CD14-positive monocyte (primary cell): ENCODE results near the gene ADAMTS7. TPM values are rescaled to one million over a fixed set of nuclear protein-coding genes. Genes with fewer than 3 reads are reported as not detected.
"Not testable (repeated sequence)": the region's sequence is repeated elsewhere in the genome, so short reads cannot be mapped to it uniquely, and the experiment has no call there.

Source experiments
- DNase-seq, 3 donors: peaks; one replicate each; pipeline ENCODE4 v3.0.0-alpha.2; 2011 to 2022
- H2AFZ ChIP-seq: 2 replicates; pipeline ENCODE4 v1.6.0; 2012; ENCODE audit warnings: mild to moderate bottlenecking, low read depth, low read length, inconsistent platforms; ENCODE audit not compliant: insufficient read depth, poor library complexity, severe bottlenecking
- H3K27ac ChIP-seq, 2 donors: 1 replicate in 1 of 2; 2 replicates in 1 of 2; pipeline ENCODE4 v1.5.1; 2012 to 2013; ENCODE audit warnings: low read length in 2 of 2, control low read depth in 1 of 2, inconsistent platforms in 1 of 2, low read depth in 1 of 2, mild to moderate bottlenecking in 1 of 2
- H3K27me3 ChIP-seq, 2 donors: one replicate each; pipeline versions ENCODE4 v1.6.0 to v1.6.1; 2011 to 2013; ENCODE audit warnings: low read length in 2 of 2; ENCODE audit not compliant: control insufficient read depth in 2 of 2, insufficient read depth in 2 of 2
- H3K36me3 ChIP-seq, 2 donors: replicated peaks in 1 of 2; 1 replicate in 1 of 2; 2 replicates in 1 of 2; pipeline versions ENCODE4 v1.5.1 to v1.6.1; 2012 to 2013; ENCODE audit warnings: low read length in 2 of 2, control low read depth in 1 of 2, inconsistent platforms in 1 of 2, mild to moderate bottlenecking in 1 of 2; ENCODE audit not compliant: insufficient read depth in 2 of 2, control insufficient read depth in 1 of 2
- H3K4me1 ChIP-seq, 2 donors: 1 replicate in 1 of 2; 2 replicates in 1 of 2; pipeline versions ENCODE4 v1.5.1 to v1.6.1; 2012 to 2013; ENCODE audit warnings: low read length in 2 of 2, control low read depth in 1 of 2, inconsistent platforms in 1 of 2, mild to moderate bottlenecking in 1 of 2, moderate library complexity in 1 of 2; ENCODE audit not compliant: insufficient read depth in 2 of 2, control insufficient read depth in 1 of 2
- H3K4me2 ChIP-seq: replicated peaks from 2 replicates; pipeline ENCODE3; 2012; ENCODE audit warnings: low read length, moderate library complexity, mild to moderate bottlenecking; ENCODE audit not compliant: poor library complexity, severe bottlenecking; ENCODE audit errors: extremely low read depth
- H3K4me3 ChIP-seq, 3 experiments: fragments of 200-600 bp in 1 of 3; sonication (generic) in 1 of 3; replicated peaks in 1 of 3; 1 replicate in 2 of 3; 2 replicates in 1 of 3; pipeline ENCODE4 v1.5.1; 2011 to 2013; ENCODE audit warnings: low read length in 3 of 3, mild to moderate bottlenecking in 3 of 3, control low read depth in 2 of 3, low read depth in 2 of 3, inconsistent platforms in 1 of 3, moderate library complexity in 1 of 3
- H3K79me2 ChIP-seq: 2 replicates; pipeline ENCODE4 v1.6.0; 2012; ENCODE audit warnings: mild to moderate bottlenecking, control low read depth, inconsistent platforms, low read length, moderate library complexity; ENCODE audit not compliant: insufficient read depth
- H3K9ac ChIP-seq: 2 replicates; pipeline ENCODE4 v1.6.0; 2017; ENCODE audit warnings: low read length, mild to moderate bottlenecking; ENCODE audit not compliant: insufficient read depth, poor library complexity, severe bottlenecking
- H3K9me3 ChIP-seq, 2 donors: replicated peaks in 1 of 2; 1 replicate in 1 of 2; 2 replicates in 1 of 2; pipeline versions ENCODE4 v1.5.1 to v1.6.1; 2012 to 2013; ENCODE audit warnings: low read length in 2 of 2, control low read depth in 1 of 2; ENCODE audit not compliant: control insufficient read depth in 1 of 2, insufficient read depth in 1 of 2
- H4K20me1 ChIP-seq: 2 replicates; pipeline ENCODE4 v1.6.0; 2012; ENCODE audit warnings: mild to moderate bottlenecking, low read length, control low read depth, moderate library complexity; ENCODE audit not compliant: insufficient read depth
- H3K27ac Mint-ChIP-seq, 7 donors: one replicate each; pipeline ENCODE4 v1.8.0; 2020; ENCODE audit warnings: mild to moderate bottlenecking in 7 of 7, mixed read lengths in 7 of 7, moderate library complexity in 6 of 7, inconsistent platforms in 2 of 7
- H3K27me3 Mint-ChIP-seq, 3 donors: one replicate each; pipeline ENCODE4 v1.8.0; 2021 to 2022; ENCODE audit warnings: low read depth in 3 of 3, mild to moderate bottlenecking in 3 of 3, mixed read lengths in 3 of 3, moderate library complexity in 3 of 3, inconsistent platforms in 1 of 3
- H3K36me3 Mint-ChIP-seq, 2 donors: one replicate each; pipeline ENCODE4 v1.8.0; 2020; ENCODE audit warnings: mixed read lengths in 2 of 2, inconsistent platforms in 1 of 2, mild to moderate bottlenecking in 1 of 2
- H3K4me1 Mint-ChIP-seq: one replicate; pipeline ENCODE4 v1.8.0; 2020; ENCODE audit warnings: mild to moderate bottlenecking, mixed read lengths
- H3K4me3 Mint-ChIP-seq, 2 donors: one replicate each; pipeline ENCODE4 v1.8.0; 2020; ENCODE audit warnings: mild to moderate bottlenecking in 2 of 2, mixed read lengths in 2 of 2, moderate library complexity in 1 of 2
- H3K9me3 Mint-ChIP-seq, 7 donors: one replicate each; pipeline ENCODE4 v1.8.0; 2020 to 2022; ENCODE audit warnings: mixed read lengths in 7 of 7, mild to moderate bottlenecking in 6 of 7, moderate library complexity in 6 of 7, inconsistent platforms in 2 of 7
- WGBS: methylation state at CpG from one replicate; pipeline ENCODE4 v1.1.5; 2013; ENCODE audit warnings: missing lambda C conversion rate; ENCODE audit not compliant: insufficient coverage; 5-methylcytosine and 5-hydroxymethylcytosine counted together
- intact Hi-C, 2 donors: fragments of 100-400 bp; cut with micrococcal nuclease; formaldehyde crosslinking; loops; one replicate each; pipeline versions ENCODE4 v1.15.0 to v1.15.1; 2023
- polyA plus RNA-seq, 3 donors: library from polyadenylated mRNA; depleted of rRNA in 1 of 3; unstranded in 2 of 3; stranded (reverse) in 1 of 3; fragments of 300-500 nt in 2 of 3; fragments of >200 nt in 1 of 3; fragmentation: Illumina TruSeq in 2 of 3; gene quantifications; 1 replicate in 2 of 3; 2 replicates in 1 of 3; pipeline ENCODE4 v1.2.3, GENCODE V29; 2012 to 2021
- TF ChIP-seq, protein P1 (sequence below): fragments of 200-600 bp; IDR thresholded peaks from one replicate; pipeline ENCODE4 v1.8.0; 2022; ENCODE audit warnings: antibody characterized with exemption, mild to moderate bottlenecking

Gene ADAMTS7
- polyA plus RNA-seq, 3 donors: not detected

DNA sequence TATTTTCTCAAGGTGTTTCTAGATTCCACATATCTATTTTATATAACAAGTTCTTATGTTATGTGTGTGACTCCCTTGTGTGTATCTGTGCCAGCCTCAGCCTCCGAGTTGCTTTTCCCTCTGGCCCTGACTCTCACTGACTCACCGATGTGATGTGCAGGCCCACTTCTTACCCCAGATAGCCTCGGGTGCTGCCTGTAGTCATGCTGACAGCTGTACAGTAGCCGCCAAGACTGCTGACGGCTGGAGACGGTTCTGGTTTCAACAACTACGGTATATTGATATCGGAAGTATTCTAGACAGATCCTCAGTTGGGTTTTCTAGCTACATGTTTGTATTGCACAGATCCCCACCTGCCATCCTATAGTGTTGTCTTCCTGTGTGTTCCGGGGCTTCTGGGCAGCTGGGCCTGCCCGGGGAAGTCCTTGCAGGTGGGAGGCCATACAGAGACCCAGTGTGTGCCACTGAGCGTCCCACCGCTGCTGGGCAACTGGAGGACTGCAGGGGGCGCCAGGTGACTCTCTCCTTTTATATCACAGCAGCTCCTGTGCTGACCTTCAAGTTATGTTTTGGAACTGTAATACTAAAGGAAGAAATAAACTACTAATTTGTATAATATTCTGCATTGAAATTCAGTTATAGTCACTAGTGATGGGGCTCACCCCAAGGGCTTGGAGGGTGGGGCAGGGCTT, 55.2 kb downstream of the ADAMTS7 start:
- H3K36me3 ChIP-seq, H3K27me3 Mint-ChIP-seq, H3K4me3 ChIP-seq, H3K9ac ChIP-seq, H3K4me2 ChIP-seq, H3K79me2 ChIP-seq, H3K27me3 ChIP-seq, H3K4me1 Mint-ChIP-seq, H3K9me3 ChIP-seq, H3K9me3 Mint-ChIP-seq, H3K4me1 ChIP-seq, H3K27ac Mint-ChIP-seq, H4K20me1 ChIP-seq, H3K4me3 Mint-ChIP-seq, H3K36me3 Mint-ChIP-seq, H2AFZ ChIP-seq, intact Hi-C loops, DNase-seq, H3K27ac ChIP-seq: not testable (repeated sequence)
- TF ChIP-seq, protein P1, sequence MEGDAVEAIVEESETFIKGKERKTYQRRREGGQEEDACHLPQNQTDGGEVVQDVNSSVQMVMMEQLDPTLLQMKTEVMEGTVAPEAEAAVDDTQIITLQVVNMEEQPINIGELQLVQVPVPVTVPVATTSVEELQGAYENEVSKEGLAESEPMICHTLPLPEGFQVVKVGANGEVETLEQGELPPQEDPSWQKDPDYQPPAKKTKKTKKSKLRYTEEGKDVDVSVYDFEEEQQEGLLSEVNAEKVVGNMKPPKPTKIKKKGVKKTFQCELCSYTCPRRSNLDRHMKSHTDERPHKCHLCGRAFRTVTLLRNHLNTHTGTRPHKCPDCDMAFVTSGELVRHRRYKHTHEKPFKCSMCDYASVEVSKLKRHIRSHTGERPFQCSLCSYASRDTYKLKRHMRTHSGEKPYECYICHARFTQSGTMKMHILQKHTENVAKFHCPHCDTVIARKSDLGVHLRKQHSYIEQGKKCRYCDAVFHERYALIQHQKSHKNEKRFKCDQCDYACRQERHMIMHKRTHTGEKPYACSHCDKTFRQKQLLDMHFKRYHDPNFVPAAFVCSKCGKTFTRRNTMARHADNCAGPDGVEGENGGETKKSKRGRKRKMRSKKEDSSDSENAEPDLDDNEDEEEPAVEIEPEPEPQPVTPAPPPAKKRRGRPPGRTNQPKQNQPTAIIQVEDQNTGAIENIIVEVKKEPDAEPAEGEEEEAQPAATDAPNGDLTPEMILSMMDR: peak; percentile 34
- WGBS: 80% methylated on average over 3 of the region's 13 CpGs

DNA sequence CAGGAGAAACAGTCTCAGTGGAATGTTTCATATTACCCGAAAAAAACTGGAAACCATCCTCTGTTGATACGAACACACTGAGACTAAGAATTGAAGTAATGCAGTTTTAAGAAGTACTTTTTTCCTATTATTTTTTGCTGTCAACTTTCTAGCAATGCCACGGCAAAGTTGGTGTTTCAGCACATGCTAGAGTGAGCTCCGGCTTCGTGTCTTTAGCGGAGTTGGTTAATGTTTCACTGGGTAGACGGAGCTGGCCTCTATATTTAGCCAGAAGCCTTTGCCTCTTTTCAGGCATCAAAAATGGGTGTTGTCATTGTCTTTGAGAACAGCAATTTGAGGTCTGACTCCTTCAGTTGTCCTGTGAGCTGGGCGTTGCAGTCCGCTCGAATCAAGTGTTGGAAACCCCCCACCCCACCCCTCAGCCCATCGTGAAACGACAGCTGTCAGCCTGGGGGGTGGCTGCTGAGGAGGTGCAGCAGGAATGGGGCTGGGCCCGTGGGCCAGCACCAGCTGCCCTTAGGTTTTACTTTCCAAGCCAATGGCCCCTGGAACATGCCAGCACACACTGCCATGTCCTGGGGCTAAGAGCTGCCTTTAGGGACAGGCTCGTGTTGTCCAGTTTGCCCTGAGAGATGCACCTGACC, 56.5 kb downstream of the ADAMTS7 start:
- not testable (repeated sequence) for H3K4me1 ChIP-seq

DNA sequence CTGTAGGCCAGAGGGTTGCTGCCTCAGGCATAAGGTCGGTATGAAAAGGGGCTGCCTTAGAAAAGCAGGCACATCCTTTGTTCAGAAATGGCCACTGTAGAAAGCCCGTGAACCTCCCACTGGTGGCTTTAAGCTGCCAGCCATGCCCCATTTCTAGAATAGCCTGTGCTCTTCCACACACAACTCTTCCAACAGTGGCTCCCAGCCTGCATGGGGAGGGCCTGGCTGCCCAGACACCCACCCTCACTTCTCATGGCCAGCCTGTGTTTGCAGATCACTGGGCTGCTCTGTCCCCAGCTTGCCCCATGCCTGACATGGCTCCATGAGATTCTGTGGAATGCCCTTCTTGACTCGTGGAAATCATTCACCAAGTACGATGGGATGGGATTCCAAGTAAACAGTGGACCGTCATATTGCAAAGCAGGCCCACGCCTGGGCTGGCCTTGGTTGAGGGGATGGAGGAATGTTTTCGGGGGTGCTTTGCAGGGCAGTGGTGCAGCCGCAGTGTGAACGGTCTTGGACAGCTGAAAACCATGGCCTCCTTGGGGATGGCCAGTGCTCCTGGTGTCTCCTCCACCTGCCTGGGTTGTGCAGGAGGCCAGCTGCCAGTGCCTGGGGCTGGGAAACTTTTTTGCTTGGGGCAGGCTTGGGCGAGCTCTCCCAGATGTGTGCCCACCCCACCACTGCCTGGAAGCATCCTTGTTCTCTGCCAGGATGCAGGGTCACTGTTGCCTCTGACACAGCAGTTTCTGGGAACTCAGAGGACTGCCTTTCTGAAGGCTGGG, 57.3 kb downstream of the ADAMTS7 start:
- H4K20me1 ChIP-seq, H3K4me2 ChIP-seq, H3K27ac ChIP-seq, H3K4me1 Mint-ChIP-seq, H2AFZ ChIP-seq, intact Hi-C loops, H3K36me3 Mint-ChIP-seq, H3K4me3 Mint-ChIP-seq, H3K27me3 Mint-ChIP-seq, H3K36me3 ChIP-seq, H3K9me3 Mint-ChIP-seq, H3K4me3 ChIP-seq, DNase-seq, H3K79me2 ChIP-seq, H3K9me3 ChIP-seq, H3K4me1 ChIP-seq, H3K9ac ChIP-seq, H3K27me3 ChIP-seq: not testable (repeated sequence)
- H3K27ac Mint-ChIP-seq: peak overlapping the region in 1 of 7 donors; percentile 18
- 96% methylated on average over 5 of the region's 10 CpGs for WGBS

More for the DNA sequence above, 56.5 kb downstream of the ADAMTS7 start:
- H3K4me3 ChIP-seq, H3K27ac ChIP-seq, H3K9me3 ChIP-seq, H3K4me2 ChIP-seq, H3K4me1 Mint-ChIP-seq, H3K36me3 ChIP-seq, H2AFZ ChIP-seq, H3K4me3 Mint-ChIP-seq, H3K27ac Mint-ChIP-seq, H3K27me3 ChIP-seq, intact Hi-C loops, H3K9ac ChIP-seq, H3K9me3 Mint-ChIP-seq, H3K27me3 Mint-ChIP-seq, H4K20me1 ChIP-seq, H3K36me3 Mint-ChIP-seq, DNase-seq, H3K79me2 ChIP-seq: not testable (repeated sequence)
- WGBS: 100% methylated on average over 2 of the region's 14 CpGs

DNA sequence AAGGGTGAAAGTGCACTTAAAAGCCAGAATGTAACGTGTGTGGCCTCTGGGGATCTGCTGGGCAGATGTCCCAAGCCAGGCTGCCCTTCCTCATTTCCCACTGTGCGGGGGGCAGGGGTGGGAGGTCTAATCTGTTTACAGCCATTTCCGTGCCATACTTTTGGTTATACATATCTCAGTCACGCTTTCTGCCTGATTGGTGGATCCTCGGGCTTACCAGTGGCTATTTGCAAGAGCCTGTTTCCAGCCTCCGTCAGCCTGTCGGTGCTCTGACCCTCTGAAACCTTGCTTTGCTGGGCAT, 58.0 kb downstream of the ADAMTS7 start:
- H3K79me2 ChIP-seq, H3K9ac ChIP-seq, intact Hi-C loops: not testable (repeated sequence)

More for the DNA sequence above, 58.0 kb downstream of the ADAMTS7 start:
- H3K4me3 Mint-ChIP-seq, H3K36me3 Mint-ChIP-seq, H3K27ac ChIP-seq, H3K36me3 ChIP-seq, DNase-seq, H2AFZ ChIP-seq, H3K27me3 Mint-ChIP-seq, H3K4me1 Mint-ChIP-seq, H3K9me3 ChIP-seq, H3K4me3 ChIP-seq, H3K4me1 ChIP-seq, H3K9me3 Mint-ChIP-seq, H3K27me3 ChIP-seq, H3K27ac Mint-ChIP-seq, H4K20me1 ChIP-seq, H3K4me2 ChIP-seq: not testable (repeated sequence)
- WGBS: no CpG with 5 or more reads among the region's 7 CpGs
